ENCODE measurements around the gene CPNE9.

CPNE9 gene

GRCh38 chr3:9669277-9669676, 34.4 kb upstream of the CPNE9 start:
- no peak for DNase-seq (ENCODE audit: extremely low spot score)
- TF ChIP-seq ELF4 (IDR thresholded peaks at IDR 0.05) (no peak), ZNF384 (IDR thresholded peaks at IDR 0.05) (no peak), PKNOX1 (IDR thresholded peaks at IDR 0.05) (no peak), HDGF (IDR thresholded peaks at IDR 0.05; ENCODE audit: borderline replicate concordance) (no peak), CTBP1 (IDR thresholded peaks at IDR 0.05; ENCODE audit: borderline replicate concordance) (no peak), FOXA1 (IDR thresholded peaks at IDR 0.05) (no peak), FOXM1 (IDR thresholded peaks at IDR 0.05; ENCODE audit: borderline replicate concordance) (no peak), L3MBTL2 (conservative IDR thresholded peaks at IDR 0.05) (no peak), NFRKB (IDR thresholded peaks at IDR 0.05) (no peak), SUZ12 (IDR thresholded peaks at IDR 0.05) (no peak), FOXK2 (IDR thresholded peaks at IDR 0.05) (no peak), TARDBP (IDR thresholded peaks at IDR 0.05) (no peak), BHLHE40 (IDR thresholded peaks at IDR 0.05; ENCODE audit: borderline replicate concordance) (no peak), SP1 (IDR thresholded peaks at IDR 0.05) (no peak)
- CTCF ChIA-PET = no interaction called here
- POLR2A ChIA-PET = interaction anchor here (1.1 to 1.2 kb wide), 2 partner anchors 9 to 20 kb away, joined by 3 read pairs; partner anchors contain the start of gene MTMR14

GRCh38 chr3:9669720-9670432, 33.8 kb upstream of the CPNE9 start:
- no peak for TF ChIP-seq FOXM1 (IDR thresholded peaks at IDR 0.05; ENCODE audit: borderline replicate concordance)
- no peak for TF ChIP-seq HDGF (IDR thresholded peaks at IDR 0.05; ENCODE audit: borderline replicate concordance)
- no peak for TF ChIP-seq ZNF384 (IDR thresholded peaks at IDR 0.05)
- no peak for TF ChIP-seq NFRKB (IDR thresholded peaks at IDR 0.05)
- no peak for TF ChIP-seq PKNOX1 (IDR thresholded peaks at IDR 0.05)
- TF ChIP-seq L3MBTL2 (conservative IDR thresholded peaks at IDR 0.05) = no peak
- TF ChIP-seq ARNT (IDR thresholded peaks at IDR 0.05) = no peak
- TF ChIP-seq LEF1 (IDR thresholded peaks at IDR 0.05; ENCODE audit: borderline replicate concordance) = no peak
- no peak for TF ChIP-seq ELF4 (IDR thresholded peaks at IDR 0.05)
- no peak for TF ChIP-seq CTBP1 (IDR thresholded peaks at IDR 0.05; ENCODE audit: borderline replicate concordance)
- no peak for TF ChIP-seq FOXK2 (IDR thresholded peaks at IDR 0.05)
- TF ChIP-seq TARDBP (IDR thresholded peaks at IDR 0.05) = no peak
- no peak for TF ChIP-seq BHLHE40 (IDR thresholded peaks at IDR 0.05; ENCODE audit: borderline replicate concordance)
- TF ChIP-seq SP1 (IDR thresholded peaks at IDR 0.05) = no peak
- no peak for TF ChIP-seq FOXA1 (IDR thresholded peaks at IDR 0.05)
- no peak for TF ChIP-seq SUZ12 (IDR thresholded peaks at IDR 0.05)
- no peak for DNase-seq (ENCODE audit: extremely low spot score)
- ChIA-PET POLR2A (interaction anchor here (1.2 kb wide), 1 partner anchor 21 kb away, joined by 3 read pairs; the partner anchor contains the start of gene MTMR14), CTCF (no interaction called here)

GRCh38 chr3:9673082-9673481, 30.6 kb upstream of the CPNE9 start:
- CTCF ChIA-PET = no interaction called here
- POLR2A ChIA-PET = no interaction called here
- no peak for DNase-seq (ENCODE audit: extremely low spot score)
- TF ChIP-seq CTBP1 (IDR thresholded peaks at IDR 0.05; ENCODE audit: borderline replicate concordance) (no peak), TARDBP (IDR thresholded peaks at IDR 0.05) (no peak), SP1 (IDR thresholded peaks at IDR 0.05) (no peak), NFRKB (IDR thresholded peaks at IDR 0.05) (no peak), BHLHE40 (IDR thresholded peaks at IDR 0.05; ENCODE audit: borderline replicate concordance) (no peak), FOXK2 (IDR thresholded peaks at IDR 0.05) (no peak), L3MBTL2 (conservative IDR thresholded peaks at IDR 0.05) (no peak)

GRCh38 chr3:9673752-9674151, 29.9 kb upstream of the CPNE9 start:
- TF ChIP-seq HDGF (IDR thresholded peaks at IDR 0.05; ENCODE audit: borderline replicate concordance) (no peak), BHLHE40 (IDR thresholded peaks at IDR 0.05; ENCODE audit: borderline replicate concordance) (no peak), ARNT (IDR thresholded peaks at IDR 0.05) (no peak), ELF4 (IDR thresholded peaks at IDR 0.05) (no peak), ZNF384 (IDR thresholded peaks at IDR 0.05) (no peak), FOXM1 (IDR thresholded peaks at IDR 0.05; ENCODE audit: borderline replicate concordance) (no peak), SP1 (IDR thresholded peaks at IDR 0.05) (no peak), PKNOX1 (IDR thresholded peaks at IDR 0.05) (no peak), FOXA1 (IDR thresholded peaks at IDR 0.05) (no peak), NFRKB (IDR thresholded peaks at IDR 0.05) (no peak), SUZ12 (IDR thresholded peaks at IDR 0.05) (no peak)
- CTCF ChIA-PET = no interaction called here
- no peak for DNase-seq (ENCODE audit: extremely low spot score)
- POLR2A ChIA-PET = no interaction called here

- POLR2A ChIA-PET = no interaction called here
- no peak for DNase-seq (ENCODE audit: extremely low spot score)
- CTCF ChIA-PET = no interaction called here
- TF ChIP-seq CTBP1 (IDR thresholded peaks at IDR 0.05; ENCODE audit: borderline replicate concordance) (no peak), NFRKB (IDR thresholded peaks at IDR 0.05) (no peak), PKNOX1 (IDR thresholded peaks at IDR 0.05) (no peak), FOXM1 (IDR thresholded peaks at IDR 0.05; ENCODE audit: borderline replicate concordance) (no peak), ELF4 (IDR thresholded peaks at IDR 0.05) (no peak), FOXK2 (IDR thresholded peaks at IDR 0.05) (no peak), ZNF384 (IDR thresholded peaks at IDR 0.05) (no peak), ARNT (IDR thresholded peaks at IDR 0.05) (no peak), SUZ12 (IDR thresholded peaks at IDR 0.05) (no peak), FOXA1 (IDR thresholded peaks at IDR 0.05) (no peak), LEF1 (IDR thresholded peaks at IDR 0.05; ENCODE audit: borderline replicate concordance) (no peak), BHLHE40 (IDR thresholded peaks at IDR 0.05; ENCODE audit: borderline replicate concordance) (no peak), L3MBTL2 (conservative IDR thresholded peaks at IDR 0.05) (no peak), HDGF (IDR thresholded peaks at IDR 0.05; ENCODE audit: borderline replicate concordance) (no peak), SP1 (IDR thresholded peaks at IDR 0.05) (no peak), TARDBP (IDR thresholded peaks at IDR 0.05) (no peak)
Measured at GRCh38 chr3:9675736-9676290, 27.8 kb upstream of the CPNE9 start.
